Sigmoid colon (tissue), 4 donors: ENCODE results near the gene NES.

ENCODE experiments used
- CTCF ChIP-seq, 4 experiments: fragments of 450-650 bp in 3 of 4; fragments of 200-600 bp in 1 of 4; IDR thresholded peaks; one replicate each; pipeline ENCODE4 v1.5.1; 2016 to 2019; ENCODE audit warnings: antibody characterized with exemption in 4 of 4, mild to moderate bottlenecking in 3 of 4, moderate library complexity in 2 of 4
- EP300 ChIP-seq, 4 donors: sonication (generic); formaldehyde crosslinking; IDR thresholded peaks; one replicate each; pipeline ENCODE4 v1.6.1; 2017; ENCODE audit warnings: antibody characterized with exemption in 4 of 4
- POLR2A ChIP-seq, 2 donors: fragments of 450-650 bp; IDR thresholded peaks; one replicate each; pipeline ENCODE4 v1.6.1; 2016; ENCODE audit warnings: antibody characterized with exemption in 2 of 2, mild to moderate bottlenecking in 2 of 2, moderate library complexity in 2 of 2
- POLR2AphosphoS5 ChIP-seq, 4 donors: sonication (generic); formaldehyde crosslinking; IDR thresholded peaks; one replicate each; pipeline ENCODE4 v1.6.1; 2017; ENCODE audit warnings: antibody characterized with exemption in 4 of 4

GRCh38 chr1:156654700-156655099 is 22.5 kb downstream of the NES start:
- no peak for TF ChIP-seq CTCF (IDR thresholded peaks at IDR 0.05)
- TF ChIP-seq POLR2AphosphoS5 (IDR thresholded peaks at IDR 0.05), result no peak
- TF ChIP-seq EP300 (IDR thresholded peaks at IDR 0.05), result no peak
- no peak for TF ChIP-seq POLR2A (IDR thresholded peaks at IDR 0.05)
